Keratinocyte (primary cell): ENCODE data around the gene BMX. TPM values are rescaled to one million over a fixed set of nuclear protein-coding genes. Genes with fewer than 3 reads are reported as not detected.

Source experiments
- DNase-seq: peaks from one replicate; pipeline ENCODE4 v3.0.0-alpha.2; 2011; ENCODE audit warnings: low read depth, missing footprints, low spot score
- FAIRE-seq: peaks from 2 replicates; lab custom pipeline; 2011; peaks lifted over from hg19 to GRCh38; lab: Jason Lieb, UNC
- H2AFZ ChIP-seq: 2 replicates; pipeline ENCODE4 v1.6.0; 2012; ENCODE audit warnings: low read length, control low read depth, inconsistent platforms; ENCODE audit not compliant: control insufficient read depth
- H3K27ac ChIP-seq: 2 replicates; pipeline ENCODE4 v1.5.1; 2011; ENCODE audit warnings: low read length; ENCODE audit not compliant: control insufficient read depth, insufficient read depth
- H3K27me3 ChIP-seq: 3 replicates; pipeline ENCODE4 v1.6.0; 2011; ENCODE audit warnings: low read length; ENCODE audit not compliant: control insufficient read depth, insufficient read depth; ENCODE audit errors: extremely low read depth
- H3K36me3 ChIP-seq, 2 experiments: 2 replicates in 1 of 2; 3 replicates in 1 of 2; pipeline ENCODE4 v1.5.1; 2011; ENCODE audit warnings: low read length in 2 of 2, mild to moderate bottlenecking in 1 of 2; ENCODE audit not compliant: control insufficient read depth in 2 of 2, insufficient read depth in 2 of 2; ENCODE audit errors: extremely low read depth in 1 of 2
- H3K4me1 ChIP-seq: 3 replicates; pipeline ENCODE4 v1.5.1; 2011; ENCODE audit warnings: low read length; ENCODE audit not compliant: control insufficient read depth, insufficient read depth; ENCODE audit errors: extremely low read depth
- H3K4me2 ChIP-seq: 3 replicates; pipeline ENCODE4 v1.6.0; 2011; ENCODE audit warnings: low read depth, low read length; ENCODE audit not compliant: control insufficient read depth, insufficient read depth; ENCODE audit errors: extremely low read depth
- H3K4me3 ChIP-seq, 3 experiments: fragments of 200-600 bp in 1 of 3; sonication (generic) in 1 of 3; 2 replicates in 2 of 3; 3 replicates in 1 of 3; pipeline ENCODE4 v1.5.1; 2011 to 2016; ENCODE audit warnings: low read length in 3 of 3, mild to moderate bottlenecking in 3 of 3, control low read depth in 2 of 3, inconsistent platforms in 1 of 3, low read depth in 1 of 3, mixed read lengths in 1 of 3, mixed run types in 1 of 3, moderate library complexity in 1 of 3; ENCODE audit not compliant: control insufficient read depth in 2 of 3, insufficient read depth in 2 of 3; ENCODE audit errors: extremely low read depth in 1 of 3
- H3K79me2 ChIP-seq: 2 replicates; pipeline ENCODE4 v1.6.0; 2012; ENCODE audit warnings: low read length; ENCODE audit not compliant: control insufficient read depth, insufficient read depth
- H3K9ac ChIP-seq: 3 replicates; pipeline ENCODE4 v1.6.0; 2011; ENCODE audit warnings: low read length; ENCODE audit not compliant: control insufficient read depth, insufficient read depth; ENCODE audit errors: extremely low read depth
- H3K9me1 ChIP-seq: 3 replicates; pipeline ENCODE4 v1.6.0; 2011; ENCODE audit warnings: low read length; ENCODE audit not compliant: control insufficient read depth, insufficient read depth; ENCODE audit errors: extremely low read depth
- H3K9me3 ChIP-seq: 2 replicates; pipeline ENCODE4 v1.5.1; 2012; ENCODE audit warnings: low read depth, low read length; ENCODE audit not compliant: control insufficient read depth
- H4K20me1 ChIP-seq: 3 replicates; pipeline ENCODE4 v1.6.0; 2011; ENCODE audit warnings: low read length; ENCODE audit not compliant: control insufficient read depth, insufficient read depth; ENCODE audit errors: extremely low read depth
- CTCF ChIP-seq, 3 experiments: IDR thresholded peaks in 1 of 3; conservative IDR thresholded peaks in 1 of 3; optimal IDR thresholded peaks in 1 of 3; 2 replicates in 2 of 3; 3 replicates in 1 of 3; pipeline versions ENCODE3 to v1.5.1; 2011; ENCODE audit warnings: low read length in 3 of 3, mild to moderate bottlenecking in 3 of 3, moderate library complexity in 2 of 3, control low read depth in 1 of 3, inconsistent platforms in 1 of 3; ENCODE audit not compliant: insufficient read depth in 2 of 3; ENCODE audit errors: extremely low read depth in 1 of 3
- EZH2 ChIP-seq: IDR thresholded peaks from one replicate; pipeline ENCODE4 v1.6.1; 2012; ENCODE audit warnings: inconsistent platforms, mild to moderate bottlenecking, low read length, moderate library complexity
- dilution Hi-C: fragments of 300-500 bp; cut with MboI; formaldehyde crosslinking; loops from one replicate; pipeline ENCODE4 v1.7.0; 2020; ENCODE audit warnings: low sequenced_read_pairs; ENCODE audit not compliant: extremely low pct_ligation_motif_present
- polyA plus RNA-seq, 5 experiments: library from polyadenylated mRNA; depleted of rRNA in 3 of 5; stranded (reverse) in 3 of 5; stranded (forward) in 1 of 5; unstranded in 1 of 5; fragments of >200 nt; gene quantifications; 1 replicate in 1 of 5; 2 replicates in 3 of 5; 3 replicates in 1 of 5; pipeline versions ENCODE4 v1.2.1 to v1.2.3, GENCODE V29; 2011 to 2012; ENCODE audit warnings: missing spikeins in 2 of 5, low read depth in 1 of 5, low replicate concordance in 1 of 5

Gene BMX
- polyA plus RNA-seq, 1 donor (not counting 4 experiments of a cell fraction or from before 2014, with no cell fraction given) = 0.09 TPM

- no peak for FAIRE-seq
- dilution Hi-C loops = no loop called here
- Histone ChIP-seq H2AFZ (no peak overlapping the region), H3K9me1 (no peaks in the 10 kb centered on the region), H4K20me1 (no peaks in the 10 kb centered on the region), H3K4me1 (no peaks in the 10 kb centered on the region), H3K9me3 (no peaks in the 10 kb centered on the region), H3K4me3 (no peak overlapping the region), H3K4me2 (no peak overlapping the region), H3K27me3 (no peaks in the 10 kb centered on the region), H3K36me3 (no peaks in the 10 kb centered on the region), H3K27ac (no peak overlapping the region), H3K79me2 (no peaks in the 10 kb centered on the region), H3K9ac (no peak overlapping the region)
- TF ChIP-seq EZH2 (no peak), CTCF (optimal IDR thresholded peaks at IDR 0.05 in 1 of 3, IDR thresholded peaks at IDR 0.05 in 1 of 3, conservative IDR thresholded peaks at IDR 0.05 in 1 of 3; ENCODE audit: extremely low read depth in 1 of 3, insufficient read depth in 2 of 3, low read length in 3 of 3) (no peak)
- DNase-seq = no peak
These were observed 98.9 kb downstream of the BMX start for GRCh38 chrX:15599461-15599860.

- FAIRE-seq (no peak), DNase-seq (no peak)
- dilution Hi-C loops = no loop called here
These were observed 99.4 kb downstream of the BMX start for GRCh38 chrX:15600049-15600448.

More at GRCh38 chrX:15600049-15600448, 99.4 kb downstream of the BMX start:
- H3K4me3 ChIP-seq = no peak overlapping the region
- H3K9me1 ChIP-seq = no peaks in the 10 kb centered on the region
- TF ChIP-seq CTCF (optimal IDR thresholded peaks at IDR 0.05 in 1 of 3, IDR thresholded peaks at IDR 0.05 in 1 of 3, conservative IDR thresholded peaks at IDR 0.05 in 1 of 3; ENCODE audit: extremely low read depth in 1 of 3, insufficient read depth in 2 of 3, low read length in 3 of 3) (no peak), EZH2 (no peak)
- H3K27ac ChIP-seq = no peak overlapping the region
- no peaks in the 10 kb centered on the region for H4K20me1 ChIP-seq
- no peaks in the 10 kb centered on the region for H3K9me3 ChIP-seq
- H3K9ac ChIP-seq = no peak overlapping the region
- no peak overlapping the region for H2AFZ ChIP-seq
- no peaks in the 10 kb centered on the region for H3K79me2 ChIP-seq
- no peaks in the 10 kb centered on the region for H3K4me1 ChIP-seq
- H3K4me2 ChIP-seq = no peak overlapping the region
- no peaks in the 10 kb centered on the region for H3K27me3 ChIP-seq
- no peaks in the 10 kb centered on the region for H3K36me3 ChIP-seq
